HG03442 (cell line): Measurements from ENCODE around the gene GFPT2.

Experiments
- ATAC-seq: cut with Tn5 transposase; IDR thresholded peaks from one replicate; pipeline ENCODE4 v1.9.1; 2021; ENCODE audit warnings: mild to moderate bottlenecking, moderate library complexity; ENCODE audit not compliant: unreplicated experiment

Gene GFPT2

GRCh38 chr5:180334751-180335613, 18.2 kb downstream of the GFPT2 start:
- no peak for ATAC-seq

GRCh38 chr5:180334176-180334575, 19.0 kb downstream of the GFPT2 start:
- ATAC-seq: no peak

GRCh38 chr5:180333661-180334060, 19.5 kb downstream of the GFPT2 start:
- ATAC-seq: no peak

GRCh38 chr5:180332861-180333260, 20.3 kb downstream of the GFPT2 start:
- ATAC-seq: no peak

GRCh38 chr5:180332051-180332517, 21.1 kb downstream of the GFPT2 start:
- ATAC-seq: no peak

- no peak for ATAC-seq
Measured at GRCh38 chr5:180331647-180331950, 21.5 kb downstream of the GFPT2 start.

GRCh38 chr5:180330810-180331646, 22.1 kb downstream of the GFPT2 start:
- no peak for ATAC-seq

GRCh38 chr5:180330270-180330648, 22.9 kb downstream of the GFPT2 start:
- ATAC-seq: no peak

- no peak for ATAC-seq
Measured at GRCh38 chr5:180329606-180330269, 23.4 kb downstream of the GFPT2 start.

GRCh38 chr5:180329138-180329435, 24.0 kb downstream of the GFPT2 start:
- ATAC-seq: no peak

- peak; percentile 75 for ATAC-seq
Measured at GRCh38 chr5:180328296-180329137, 24.6 kb downstream of the GFPT2 start.

- no peak for ATAC-seq
Measured at GRCh38 chr5:180326989-180327565, 26.1 kb downstream of the GFPT2 start.

- no peak for ATAC-seq
Measured at GRCh38 chr5:180324601-180324950, 28.6 kb downstream of the GFPT2 start.

- ATAC-seq: no peak
Measured at GRCh38 chr5:180323941-180324600, 29.1 kb downstream of the GFPT2 start.

GRCh38 chr5:180323160-180323559, 30.0 kb downstream of the GFPT2 start:
- ATAC-seq: no peak

GRCh38 chr5:180318456-180319089, 34.6 kb downstream of the GFPT2 start:
- ATAC-seq: no peak

GRCh38 chr5:180316586-180316985, 36.5 kb downstream of the GFPT2 start:
- no peak for ATAC-seq

GRCh38 chr5:180315762-180316212, 37.3 kb downstream of the GFPT2 start:
- ATAC-seq: no peak
